PC-3 (cell line): ENCODE measurements around the gene AGFG1. TPM values are rescaled to one million over a fixed set of nuclear protein-coding genes. Genes with fewer than 3 reads are reported as not detected.
"Not testable (repeated sequence)": the region's sequence is repeated elsewhere in the genome, so short reads cannot be mapped to it uniquely, and the experiment has no call there.

ENCODE experiments used
- ATAC-seq: fragments of 200-7000 bp; cut with Tn5 transposase; 2 replicates; pipeline ENCODE4 v1.9.1; 2020; ENCODE audit warnings: mild to moderate bottlenecking, moderate library complexity
- BruUV-seq: library from RNA; stranded (reverse); fragments of 400-500 nt; replicated peaks from 2 replicates; lab custom pipeline; 2021; lab: Mats Ljungman, UMichigan
- CTCF ChIA-PET: fragments of 300-600 bp; sonication (Branson Sonifier 250); formaldehyde crosslinking; loops from one replicate; lab custom pipeline; 2022; ENCODE audit warnings: antibody characterized with exemption; lab: Charles Lee
- POLR2A ChIA-PET: fragments of 300-600 bp; sonication (Branson Sonifier 250); formaldehyde crosslinking; loops from one replicate; lab custom pipeline; 2022; ENCODE audit warnings: antibody characterized with exemption; ENCODE audit not compliant: unreplicated experiment; lab: Charles Lee
- DNase-seq: peaks from one replicate; pipeline ENCODE4 v3.0.0-alpha.2; 2015
- H2AFZ ChIP-seq: fragments of 300-600 bp; sonication (generic); 2 replicates; pipeline ENCODE4 v1.6.0; 2016; ENCODE audit warnings: antibody characterized with exemption, low read length
- H3F3A ChIP-seq: fragments of 300-600 bp; sonication (generic); one replicate; pipeline ENCODE4 v1.6.0; 2017; ENCODE audit warnings: antibody characterized with exemption, low read length, control low read depth, mild to moderate bottlenecking; ENCODE audit not compliant: unreplicated experiment
- H3K27ac ChIP-seq: fragments of 300-600 bp; sonication (generic); 2 replicates; pipeline ENCODE4 v1.5.1; 2016; ENCODE audit warnings: mild to moderate bottlenecking, low read length
- H3K27me3 ChIP-seq: fragments of 300-600 bp; sonication (generic); 2 replicates; pipeline ENCODE4 v1.6.1; 2016; ENCODE audit warnings: low read length, mixed read lengths
- H3K36me3 ChIP-seq: fragments of 300-600 bp; sonication (generic); 2 replicates; pipeline ENCODE4 v1.6.1; 2016; ENCODE audit warnings: low read depth, mixed run types, low read length, mixed read lengths
- H3K4me1 ChIP-seq: fragments of 300-600 bp; sonication (generic); 2 replicates; pipeline ENCODE4 v1.5.1; 2016; ENCODE audit warnings: low read length; ENCODE audit not compliant: insufficient read depth
- H3K4me2 ChIP-seq: fragments of 300-600 bp; sonication (generic); 2 replicates; pipeline ENCODE4 v1.6.0; 2016; ENCODE audit warnings: low read length
- H3K4me3 ChIP-seq: fragments of 300-600 bp; sonication (generic); 2 replicates; pipeline ENCODE4 v1.5.1; 2016; ENCODE audit warnings: mild to moderate bottlenecking, low read length, mixed read lengths
- H3K79me2 ChIP-seq: fragments of 300-600 bp; sonication (generic); 2 replicates; pipeline ENCODE4 v1.6.1; 2017; ENCODE audit warnings: low read length, mixed read lengths
- H3K9ac ChIP-seq: fragments of 300-600 bp; sonication (generic); 2 replicates; pipeline ENCODE4 v1.6.0; 2016; ENCODE audit warnings: mild to moderate bottlenecking, low read length
- H3K9me2 ChIP-seq: fragments of 300-600 bp; sonication (generic); replicated peaks from 2 replicates; pipeline ENCODE4 v1.6.1; 2016; ENCODE audit warnings: mixed run types, low read length, mixed read lengths
- H3K9me3 ChIP-seq: fragments of 300-600 bp; sonication (generic); 2 replicates; pipeline ENCODE4 v1.6.1; 2016; ENCODE audit warnings: low read length, mixed read lengths
- H4K20me1 ChIP-seq: fragments of 300-600 bp; sonication (generic); 2 replicates; pipeline ENCODE4 v1.6.1; 2016; ENCODE audit warnings: low read length, mixed read lengths
- EZH2 ChIP-seq: fragments of 300-600 bp; sonication (generic); IDR thresholded peaks from one replicate; pipeline ENCODE4 v1.6.1; 2017; ENCODE audit warnings: antibody characterized with exemption, mild to moderate bottlenecking, low read length; ENCODE audit not compliant: unreplicated experiment
- EZH2phosphoT487 ChIP-seq: fragments of 300-600 bp; sonication (generic); IDR thresholded peaks from 2 replicates; pipeline ENCODE4 v1.6.1; 2018; ENCODE audit warnings: mild to moderate bottlenecking, antibody characterized with exemption, low read length, borderline replicate concordance
- intact Hi-C: fragments of 100-400 bp; cut with micrococcal nuclease; formaldehyde crosslinking; loops from 2 replicates; pipeline ENCODE4 v1.9.0; 2023
- total RNA-seq: library from RNA; depleted of rRNA; stranded (reverse); fragments of >200 nt; gene quantifications from 2 replicates; pipeline ENCODE4 v1.2.3, GENCODE V29; 2014
- TF ChIP-seq, protein P1 (sequence below): fragments of 300-600 bp; sonication (generic); conservative IDR thresholded peaks from 2 replicates; pipeline ENCODE4 v1.5.1; 2017; ENCODE audit warnings: antibody characterized with exemption, low read depth, mild to moderate bottlenecking, low read length

Gene AGFG1
- total RNA-seq, 1 experiment from 2014 or later = 56.3 TPM

DNA sequence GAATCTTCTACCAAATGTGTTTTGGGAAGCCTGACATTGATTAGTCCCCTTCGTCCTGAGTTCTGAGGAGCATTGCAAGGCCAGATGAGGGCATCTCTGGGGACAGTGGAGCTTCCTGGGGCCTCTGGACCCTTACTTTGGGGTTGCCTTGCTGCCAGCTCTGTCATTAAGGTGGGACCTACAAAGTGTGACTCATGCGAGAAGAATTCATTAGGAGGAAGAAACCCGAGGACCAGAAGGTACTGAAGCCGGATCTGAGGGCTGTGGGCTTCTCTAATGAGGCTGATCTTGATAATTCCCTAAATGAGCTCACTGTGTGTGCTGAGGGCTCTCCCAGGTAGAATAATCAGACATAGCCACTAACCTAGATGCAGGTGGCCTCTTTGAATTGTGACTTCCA, 126.0 kb downstream of the AGFG1 start:
- no peak overlapping the region for H3K4me2 ChIP-seq

DNA sequence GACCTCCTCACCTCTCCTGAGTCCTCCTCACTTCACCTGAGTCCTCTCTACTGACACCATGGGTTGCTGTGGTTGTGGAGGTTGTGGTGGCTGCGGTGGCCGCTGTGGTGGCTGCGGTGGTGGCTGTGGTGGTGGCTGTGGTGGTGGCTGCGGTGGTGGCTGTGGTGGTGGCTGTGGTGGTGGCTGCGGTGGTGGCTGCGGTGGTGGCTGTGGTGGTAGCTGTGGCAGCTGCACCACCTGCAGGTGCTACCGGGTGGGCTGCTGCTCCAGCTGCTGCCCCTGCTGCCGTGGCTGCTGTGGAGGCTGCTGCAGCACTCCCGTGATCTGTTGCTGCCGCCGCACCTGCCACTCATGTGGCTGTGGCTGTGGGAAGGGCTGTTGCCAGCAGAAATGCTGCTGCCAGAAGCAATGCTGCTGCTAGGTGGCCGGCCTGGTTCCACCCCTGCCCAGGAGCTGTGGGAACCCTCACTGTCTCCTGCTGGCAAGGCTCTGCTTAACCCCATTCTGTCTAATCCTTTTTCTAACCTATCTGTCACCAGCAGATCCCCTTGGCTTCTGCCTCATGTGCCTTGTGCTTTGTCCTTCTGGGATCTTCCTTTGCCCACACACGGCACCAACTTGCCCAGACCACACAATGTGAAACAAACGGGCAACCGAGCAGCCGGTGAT, 127.0 kb downstream of the AGFG1 start, which contains the start of gene SCYGR2:
Gene SCYGR2 (plus strand): TSS at position 59 of the 669 bp plus-strand sequence. CDS start 0 bp downstream, at position 59.
- H3K4me3 ChIP-seq, H4K20me1 ChIP-seq, intact Hi-C loops, CTCF ChIA-PET, H3K9me3 ChIP-seq, H3K4me1 ChIP-seq, H3K79me2 ChIP-seq, POLR2A ChIA-PET, ATAC-seq, H3K36me3 ChIP-seq, H3K9me2 ChIP-seq, BruUV-seq, H3K9ac ChIP-seq, H3K27me3 ChIP-seq, H3K27ac ChIP-seq, H2AFZ ChIP-seq, DNase-seq, H3K4me2 ChIP-seq, H3F3A ChIP-seq: not testable (repeated sequence)

More for the DNA sequence above, 126.0 kb downstream of the AGFG1 start:
- Histone ChIP-seq H3K27ac (no peak overlapping the region), H3K36me3 (no peaks in the 10 kb centered on the region), H3K4me3 (no peak overlapping the region), H3K9ac (no peak overlapping the region), H3K9me2 (no peaks in the 10 kb centered on the region), H3F3A (no peaks in the 10 kb centered on the region), H4K20me1 (no peaks in the 10 kb centered on the region), H3K79me2 (no peaks in the 10 kb centered on the region), H3K27me3 (no peaks in the 10 kb centered on the region), H2AFZ (no peak overlapping the region), H3K9me3 (no peaks in the 10 kb centered on the region), H3K4me1 (peaks cover 6% of the 10 kb centered on the region; the same call in 1 of the 2 replicates)
- intact Hi-C loops = no loop called here
- ATAC-seq = peak; percentile 27; the same call in 1 of the 2 replicates
- BruUV-seq = no TSS peak
- DNase-seq = peak; percentile 42
- TF ChIP-seq EZH2phosphoT487 (no peak), EZH2 (no peak)
- TF ChIP-seq, protein P1, sequence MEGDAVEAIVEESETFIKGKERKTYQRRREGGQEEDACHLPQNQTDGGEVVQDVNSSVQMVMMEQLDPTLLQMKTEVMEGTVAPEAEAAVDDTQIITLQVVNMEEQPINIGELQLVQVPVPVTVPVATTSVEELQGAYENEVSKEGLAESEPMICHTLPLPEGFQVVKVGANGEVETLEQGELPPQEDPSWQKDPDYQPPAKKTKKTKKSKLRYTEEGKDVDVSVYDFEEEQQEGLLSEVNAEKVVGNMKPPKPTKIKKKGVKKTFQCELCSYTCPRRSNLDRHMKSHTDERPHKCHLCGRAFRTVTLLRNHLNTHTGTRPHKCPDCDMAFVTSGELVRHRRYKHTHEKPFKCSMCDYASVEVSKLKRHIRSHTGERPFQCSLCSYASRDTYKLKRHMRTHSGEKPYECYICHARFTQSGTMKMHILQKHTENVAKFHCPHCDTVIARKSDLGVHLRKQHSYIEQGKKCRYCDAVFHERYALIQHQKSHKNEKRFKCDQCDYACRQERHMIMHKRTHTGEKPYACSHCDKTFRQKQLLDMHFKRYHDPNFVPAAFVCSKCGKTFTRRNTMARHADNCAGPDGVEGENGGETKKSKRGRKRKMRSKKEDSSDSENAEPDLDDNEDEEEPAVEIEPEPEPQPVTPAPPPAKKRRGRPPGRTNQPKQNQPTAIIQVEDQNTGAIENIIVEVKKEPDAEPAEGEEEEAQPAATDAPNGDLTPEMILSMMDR = no peak
- POLR2A ChIA-PET = no interaction called here
- CTCF ChIA-PET = no interaction called here

DNA sequence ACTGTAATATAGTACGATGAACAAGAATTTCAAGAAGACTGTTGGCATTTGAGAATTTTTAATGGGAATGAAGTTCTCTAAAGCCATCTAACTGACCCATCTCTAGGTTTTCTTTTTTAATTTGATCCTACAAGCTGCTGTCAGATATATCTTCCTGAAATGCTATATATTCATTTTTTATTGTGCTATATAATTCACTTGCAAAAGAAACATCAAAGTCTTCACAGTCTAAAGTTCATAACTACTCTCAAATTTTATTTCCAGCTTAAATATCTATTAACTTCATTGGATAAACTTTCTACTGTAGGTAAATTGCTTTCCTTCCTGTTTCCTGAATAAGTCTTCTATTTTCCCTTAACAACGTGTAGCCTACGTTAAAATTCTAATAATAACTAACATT, 130.4 kb downstream of the AGFG1 start:
- H3F3A ChIP-seq = no peaks in the 10 kb centered on the region
- peaks cover 6% of the 10 kb centered on the region; the same call in 1 of the 2 replicates for H3K4me1 ChIP-seq
- peak overlapping the region; percentile 42; the same call in 1 of the 2 replicates for H3K4me3 ChIP-seq
- DNase-seq (no peak), ATAC-seq (no peak)
- no peak overlapping the region for H3K9ac ChIP-seq
- no peaks in the 10 kb centered on the region for H3K36me3 ChIP-seq
- H3K4me2 ChIP-seq = peak overlapping the region; percentile 75
- peak overlapping the region; percentile 90 for H2AFZ ChIP-seq
- intact Hi-C loops = no loop called here
- H3K9me3 ChIP-seq = no peaks in the 10 kb centered on the region
- no TSS peak for BruUV-seq
- H3K9me2 ChIP-seq = no peaks in the 10 kb centered on the region
- no peaks in the 10 kb centered on the region for H3K79me2 ChIP-seq
- no peak overlapping the region for H3K27ac ChIP-seq
- CTCF ChIA-PET = no interaction called here
- POLR2A ChIA-PET = no interaction called here
- TF ChIP-seq EZH2 (no peak), EZH2phosphoT487 (no peak)
- TF ChIP-seq, protein P1 = no peak
- H4K20me1 ChIP-seq = no peaks in the 10 kb centered on the region
- no peaks in the 10 kb centered on the region for H3K27me3 ChIP-seq
